Fibroblast of lung (primary cell): ENCODE results near the gene FKBP8. TPM values are rescaled to one million over a fixed set of nuclear protein-coding genes. Genes with fewer than 3 reads are reported as not detected.

Source experiments
- DNase-seq, 2 donors: peaks; one replicate each; pipeline versions ENCODE4 v3.0.0 to v3.0.0-alpha.2; 2010; ENCODE audit warnings: low read depth in 2 of 2
- H2AFZ ChIP-seq: 2 replicates; pipeline ENCODE4 v1.5.1; 2012; ENCODE audit warnings: low read length, control low read depth, inconsistent platforms
- H3K27ac ChIP-seq: 2 replicates; pipeline ENCODE4 v1.5.1; 2011; ENCODE audit warnings: low read length, control low read depth; ENCODE audit not compliant: insufficient read depth
- H3K27me3 ChIP-seq: 2 replicates; pipeline ENCODE4 v1.5.1; 2011; ENCODE audit warnings: mild to moderate bottlenecking, low read length; ENCODE audit not compliant: control insufficient read depth, insufficient read depth
- H3K36me3 ChIP-seq: 2 replicates; pipeline ENCODE4 v1.5.1; 2011; ENCODE audit warnings: low read length; ENCODE audit not compliant: control insufficient read depth, insufficient read depth
- H3K4me1 ChIP-seq: 2 replicates; pipeline ENCODE4 v1.5.1; 2011; ENCODE audit warnings: low read length; ENCODE audit not compliant: control insufficient read depth, insufficient read depth; ENCODE audit errors: extremely low read depth
- H3K4me2 ChIP-seq: 2 replicates; pipeline ENCODE4 v1.5.1; 2011; ENCODE audit warnings: low read length, control low read depth; ENCODE audit not compliant: insufficient read depth; ENCODE audit errors: extremely low read depth
- H3K4me3 ChIP-seq, 4 experiments: fragments of 200-600 bp in 1 of 4; sonication (generic) in 1 of 4; replicated peaks in 1 of 4; 2 replicates each; pipeline ENCODE4 v1.5.1; 2011 to 2016; ENCODE audit warnings: low read length in 4 of 4, low read depth in 3 of 4, mild to moderate bottlenecking in 3 of 4, control low read depth in 2 of 4, inconsistent platforms in 1 of 4, mixed read lengths in 1 of 4; ENCODE audit not compliant: insufficient read depth in 1 of 4; ENCODE audit errors: control extremely low read depth in 1 of 4
- H3K79me2 ChIP-seq: 2 replicates; pipeline ENCODE4 v1.5.1; 2012; ENCODE audit warnings: mild to moderate bottlenecking, low read length, inconsistent platforms; ENCODE audit not compliant: control insufficient read depth, insufficient read depth
- H3K9ac ChIP-seq: 2 replicates; pipeline ENCODE4 v1.5.1; 2011; ENCODE audit warnings: mild to moderate bottlenecking, low read length, control low read depth; ENCODE audit not compliant: insufficient read depth
- H3K9me3 ChIP-seq: 2 replicates; pipeline ENCODE4 v1.5.1; 2012; ENCODE audit warnings: low read depth, low read length; ENCODE audit not compliant: control insufficient read depth, insufficient read depth
- H4K20me1 ChIP-seq: 2 replicates; pipeline ENCODE4 v1.5.1; 2011; ENCODE audit warnings: low read length; ENCODE audit not compliant: control insufficient read depth, insufficient read depth; ENCODE audit errors: extremely low read depth
- CTCF ChIP-seq, 2 donors: IDR thresholded peaks in 1 of 2; conservative IDR thresholded peaks in 1 of 2; 1 replicate in 1 of 2; 2 replicates in 1 of 2; pipeline ENCODE4 v1.5.1; 2011 to 2012; ENCODE audit warnings: low read length in 2 of 2, control low read depth in 1 of 2, inconsistent platforms in 1 of 2, low read depth in 1 of 2, mild to moderate bottlenecking in 1 of 2
- EZH2 ChIP-seq: IDR thresholded peaks from 2 replicates; pipeline ENCODE4 v1.5.1; 2012; ENCODE audit warnings: low read length, control low read depth, mild to moderate bottlenecking; ENCODE audit errors: missing control alignments
- polyA plus RNA-seq, 2 donors: library from polyadenylated mRNA; depleted of rRNA in 1 of 2; stranded (reverse) in 1 of 2; unstranded in 1 of 2; fragments of >200 nt; gene quantifications; 2 replicates each; pipeline ENCODE4 v1.2.1, GENCODE V29; 2011 to 2012; ENCODE audit warnings: missing spikeins in 1 of 2
- total RNA-seq: library from RNA; depleted of rRNA; stranded (reverse); fragments of >200 nt; gene quantifications from 2 replicates; pipeline ENCODE4 v1.2.1, GENCODE V29; 2014

Gene FKBP8
- total and polyA plus RNA-seq, 2 donors (not counting 1 experiment from before 2014, with no cell fraction given) = 135 to 289 TPM

- no peak for TF ChIP-seq CTCF (conservative IDR thresholded peaks at IDR 0.05 in 1 of 2, IDR thresholded peaks at IDR 0.05 in 1 of 2; ENCODE audit: low read depth in 1 of 2, low read length in 2 of 2)
- TF ChIP-seq EZH2 = no peak
- H3K4me1 ChIP-seq = peaks cover 22% of the 10 kb centered on the region
- no peak overlapping the region for H2AFZ ChIP-seq
- no peak overlapping the region for H3K4me3 ChIP-seq
- no peaks in the 10 kb centered on the region for H3K36me3 ChIP-seq
- no peak overlapping the region for H3K4me2 ChIP-seq
- no peak overlapping the region for H3K27ac ChIP-seq
- no peak overlapping the region for H3K9ac ChIP-seq
- H3K9me3 ChIP-seq = no peaks in the 10 kb centered on the region
- peaks cover 92% of the 10 kb centered on the region for H3K79me2 ChIP-seq
- peaks cover 10% of the 10 kb centered on the region for H4K20me1 ChIP-seq
- no peaks in the 10 kb centered on the region for H3K27me3 ChIP-seq
- DNase-seq = no peak
Observed at GRCh38 chr19:18506101-18506930, 37.1 kb downstream of the FKBP8 start.

DNA sequence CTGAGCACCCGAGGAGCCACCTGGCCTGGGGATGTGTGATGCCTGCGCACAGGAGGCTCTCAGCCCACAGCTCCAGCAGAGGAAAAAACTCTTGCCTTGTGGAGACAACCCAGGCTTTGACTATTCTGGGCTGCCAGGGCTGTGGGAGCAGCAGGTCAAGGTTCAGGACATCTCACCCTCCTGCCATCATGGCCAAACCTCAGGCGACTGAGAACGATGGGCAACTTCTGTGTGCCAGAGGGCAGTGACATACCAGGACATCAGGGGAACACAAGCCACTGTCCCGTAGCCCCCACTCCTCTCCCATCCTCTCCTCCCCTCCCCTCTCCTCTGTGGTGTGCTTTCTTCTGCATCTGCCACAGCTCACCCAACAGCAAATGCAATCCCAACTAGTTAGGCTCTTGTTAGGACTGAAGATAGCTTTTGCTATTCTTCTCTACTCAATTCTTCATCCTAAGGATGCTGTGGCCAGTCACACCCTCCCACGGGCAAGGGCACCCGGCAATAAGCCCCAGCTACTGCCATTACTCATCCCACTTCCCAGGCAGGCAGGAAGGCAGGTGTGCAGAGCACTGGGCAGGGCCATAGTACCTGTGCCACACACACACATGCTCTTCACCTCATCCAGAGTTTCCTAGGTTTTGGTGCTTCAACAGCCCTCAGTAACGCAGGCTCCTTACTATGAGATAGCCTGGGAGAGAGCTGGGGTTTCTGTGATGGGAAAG, 38.3 kb downstream of the FKBP8 start:
- H3K27ac ChIP-seq = no peak overlapping the region
- no peak overlapping the region for H3K9ac ChIP-seq
- H3K36me3 ChIP-seq = no peaks in the 10 kb centered on the region
- H3K27me3 ChIP-seq = no peaks in the 10 kb centered on the region
- no peak overlapping the region for H3K4me3 ChIP-seq
- H3K4me1 ChIP-seq = peaks cover 22% of the 10 kb centered on the region
- H3K9me3 ChIP-seq = no peaks in the 10 kb centered on the region
- TF ChIP-seq CTCF (conservative IDR thresholded peaks at IDR 0.05 in 1 of 2, IDR thresholded peaks at IDR 0.05 in 1 of 2; ENCODE audit: low read depth in 1 of 2, low read length in 2 of 2) (no peak), EZH2 (no peak)
- H3K79me2 ChIP-seq = peaks cover 96% of the 10 kb centered on the region
- no peak overlapping the region for H2AFZ ChIP-seq
- DNase-seq = no peak
- peaks cover 10% of the 10 kb centered on the region for H4K20me1 ChIP-seq
- H3K4me2 ChIP-seq = no peak overlapping the region

DNA sequence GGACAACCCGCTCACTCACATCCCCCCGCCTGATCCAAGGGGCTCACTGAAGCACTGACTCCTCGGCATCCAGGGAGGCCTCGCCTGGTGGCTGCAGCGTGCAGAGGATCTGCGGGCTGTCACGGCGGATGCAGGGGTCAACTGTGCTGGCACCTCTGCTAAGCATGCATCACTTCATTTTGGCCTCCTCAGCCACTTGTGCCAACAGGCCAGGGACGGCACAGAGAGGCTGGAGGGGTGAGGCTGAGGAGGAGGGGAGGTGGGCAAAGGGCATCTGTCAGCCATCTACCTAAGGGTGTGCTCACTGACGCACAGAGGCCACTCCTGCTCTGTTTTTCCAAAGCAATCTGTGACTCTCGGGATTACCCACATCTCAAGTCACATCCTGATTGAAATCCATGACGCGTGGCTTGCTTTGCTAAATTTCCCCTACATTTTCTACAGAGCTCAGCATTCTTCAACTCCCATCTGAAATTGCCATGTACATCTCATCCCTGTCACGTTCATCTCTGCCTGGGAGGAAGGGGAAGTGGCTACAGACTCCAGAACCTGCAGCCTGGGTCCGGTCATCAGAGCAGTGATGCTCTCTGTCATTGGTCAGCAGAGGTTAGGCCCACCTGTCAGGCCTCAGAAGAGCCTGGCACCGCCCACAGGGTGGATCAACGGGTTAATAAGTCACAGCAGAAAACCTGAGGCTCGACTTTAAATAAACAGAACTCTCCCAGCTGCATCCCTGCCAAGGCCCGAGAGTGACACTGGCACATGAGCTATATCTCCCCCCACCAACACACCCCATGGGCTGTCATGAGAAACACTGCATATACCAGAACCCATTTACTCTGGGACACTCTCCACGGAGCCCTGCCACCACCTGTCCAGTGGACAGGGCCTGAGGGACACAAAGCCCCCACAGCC, 39.1 kb downstream of the FKBP8 start:
- Histone ChIP-seq H3K4me1 (peaks cover 22% of the 10 kb centered on the region), H3K9me3 (no peaks in the 10 kb centered on the region), H3K27ac (no peak overlapping the region), H3K27me3 (no peaks in the 10 kb centered on the region), H4K20me1 (peaks cover 10% of the 10 kb centered on the region), H2AFZ (no peak overlapping the region), H3K4me3 (no peak overlapping the region), H3K79me2 (peaks cover 94% of the 10 kb centered on the region), H3K36me3 (no peaks in the 10 kb centered on the region), H3K4me2 (no peak overlapping the region), H3K9ac (no peak overlapping the region)
- no peak for TF ChIP-seq CTCF (conservative IDR thresholded peaks at IDR 0.05 in 1 of 2, IDR thresholded peaks at IDR 0.05 in 1 of 2; ENCODE audit: low read depth in 1 of 2, low read length in 2 of 2)
- TF ChIP-seq EZH2 = no peak
- DNase-seq = no peak
